HG03066 (cell line): ENCODE data around the gene EXO1.

ENCODE experiments used
- ATAC-seq: cut with Tn5 transposase; IDR thresholded peaks from one replicate; pipeline ENCODE4 v1.9.1; 2021; ENCODE audit warnings: low read depth; ENCODE audit not compliant: unreplicated experiment

The EXO1 gene

DNA sequence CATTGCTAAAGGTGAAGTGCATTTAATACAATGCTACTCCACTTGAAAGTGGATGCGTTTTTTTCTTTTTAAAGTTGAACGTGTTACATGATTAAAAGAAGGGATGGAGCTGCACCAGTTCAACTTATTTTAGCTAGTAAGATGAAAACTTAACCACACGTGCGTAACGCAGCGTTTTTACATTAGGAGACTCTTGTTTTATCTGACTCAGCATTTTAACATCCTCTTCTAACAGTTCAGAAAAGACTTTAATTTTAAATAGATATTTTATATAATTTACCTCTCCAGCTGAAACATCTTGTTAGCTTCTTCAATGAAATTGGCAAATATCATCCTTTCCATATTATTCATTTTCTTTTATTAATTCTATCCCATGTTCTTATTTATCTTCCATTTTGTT lies 33.4 kb downstream of the EXO1 start:
- no peak for ATAC-seq

DNA sequence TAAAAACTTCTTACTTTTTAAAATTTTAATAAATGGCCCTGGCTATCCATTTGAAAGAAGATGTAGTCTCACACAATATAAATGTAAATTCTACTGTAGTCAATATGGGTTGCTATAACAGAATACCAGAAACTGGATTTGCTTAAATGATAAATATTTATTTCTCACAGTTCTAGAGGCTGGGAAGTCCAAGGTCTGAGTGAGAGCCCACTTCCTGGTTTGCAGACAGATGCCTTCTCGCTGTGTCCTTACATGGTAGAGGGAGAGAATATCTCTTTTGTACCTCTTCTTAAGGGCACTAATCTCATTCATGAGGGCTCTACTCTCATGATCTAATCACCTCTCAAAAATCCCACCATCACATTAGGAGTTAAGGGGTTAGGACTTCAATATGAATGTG lies 35.2 kb downstream of the EXO1 start:
- ATAC-seq = no peak

DNA sequence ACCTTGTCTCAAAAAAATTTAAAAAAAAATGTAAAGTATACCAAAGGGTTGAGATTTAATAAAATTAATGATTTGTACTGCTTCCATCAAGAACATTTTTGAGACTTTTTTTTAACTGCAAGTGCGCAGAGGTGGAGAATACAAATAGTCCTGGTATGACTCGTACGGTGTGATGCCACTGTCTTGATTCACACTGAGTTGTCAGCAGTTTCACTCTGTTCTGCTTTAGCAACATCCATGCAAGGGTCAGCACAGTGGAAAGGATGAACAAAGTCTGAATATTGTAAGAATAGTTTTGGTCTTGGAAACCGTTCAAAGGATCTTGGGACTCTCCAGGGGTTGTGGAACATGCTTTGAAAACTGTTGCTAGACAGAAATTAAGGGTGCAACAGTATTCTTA lies 40.2 kb downstream of the EXO1 start:
- ATAC-seq = no peak

DNA sequence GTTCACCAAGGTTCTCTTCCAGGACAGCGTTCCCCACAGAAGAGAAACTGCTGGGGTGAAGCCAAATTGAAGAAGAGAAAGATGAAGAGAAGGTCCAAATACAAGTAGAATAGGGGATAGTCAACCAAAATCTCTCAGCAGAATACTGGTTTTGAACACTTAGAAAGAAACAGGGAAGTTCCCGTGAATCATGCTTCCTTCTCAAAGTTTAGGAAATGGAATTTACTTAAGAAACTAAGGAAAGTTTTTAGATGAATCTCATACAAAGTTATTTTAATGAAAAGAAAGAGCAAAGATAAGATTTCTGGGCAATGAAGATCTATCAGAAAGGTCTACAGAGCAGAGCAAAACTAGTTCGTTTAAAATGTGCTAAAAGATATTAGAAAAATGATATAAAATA lies 43.3 kb downstream of the EXO1 start:
- no peak for ATAC-seq

DNA sequence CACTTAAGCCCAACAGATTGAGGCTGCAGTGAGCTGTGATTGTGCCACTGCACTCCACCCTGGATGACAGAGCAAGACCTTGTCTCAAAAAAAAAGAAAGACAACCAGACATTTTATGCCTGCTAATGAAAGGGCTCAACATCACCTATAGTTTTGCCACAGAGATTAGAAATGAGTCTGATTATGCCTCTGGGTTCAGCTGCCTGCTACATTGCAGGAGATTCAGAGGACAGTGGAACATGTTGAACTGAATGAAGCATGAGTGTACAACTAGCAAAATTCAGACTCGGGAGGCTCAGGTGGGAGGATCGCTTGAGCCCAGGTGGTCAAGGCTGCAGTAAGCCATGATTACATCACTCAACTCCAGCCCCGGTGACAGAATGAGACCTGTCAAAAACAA lies 46.0 kb downstream of the EXO1 start:
- no peak for ATAC-seq

DNA sequence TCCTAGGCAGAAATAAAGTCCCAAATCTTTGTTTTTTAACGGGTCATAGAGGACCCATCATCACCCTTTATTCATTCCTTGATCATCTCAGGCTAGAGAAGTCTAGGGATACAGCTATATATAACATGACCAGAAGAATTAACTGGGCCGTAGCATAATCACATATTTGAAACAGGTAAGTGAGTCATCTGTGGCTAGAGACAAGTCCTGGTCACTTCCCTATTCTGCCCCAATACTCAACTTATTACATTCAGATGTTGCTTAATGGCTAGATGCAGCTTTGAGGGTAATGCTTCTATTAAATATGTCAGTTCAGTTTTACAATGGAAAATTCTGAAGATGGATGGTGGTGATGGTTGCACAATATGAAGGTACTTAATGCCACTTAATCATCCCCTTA lies 47.0 kb downstream of the EXO1 start:
- ATAC-seq = peak; percentile 74

DNA sequence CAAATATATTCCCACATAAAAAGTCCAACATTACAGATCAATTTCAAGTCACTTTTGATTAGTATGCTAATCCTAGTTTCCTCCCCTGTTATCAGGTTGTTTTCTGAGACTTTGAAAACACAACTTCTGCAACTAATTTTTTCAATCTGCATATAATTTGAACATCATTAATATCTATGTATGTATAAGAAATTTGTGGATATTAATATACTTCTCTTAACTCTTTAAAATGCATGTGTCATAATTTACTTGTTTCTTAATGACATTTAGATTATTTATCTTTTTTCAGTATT lies 48.6 kb downstream of the EXO1 start:
- ATAC-seq = no peak

DNA sequence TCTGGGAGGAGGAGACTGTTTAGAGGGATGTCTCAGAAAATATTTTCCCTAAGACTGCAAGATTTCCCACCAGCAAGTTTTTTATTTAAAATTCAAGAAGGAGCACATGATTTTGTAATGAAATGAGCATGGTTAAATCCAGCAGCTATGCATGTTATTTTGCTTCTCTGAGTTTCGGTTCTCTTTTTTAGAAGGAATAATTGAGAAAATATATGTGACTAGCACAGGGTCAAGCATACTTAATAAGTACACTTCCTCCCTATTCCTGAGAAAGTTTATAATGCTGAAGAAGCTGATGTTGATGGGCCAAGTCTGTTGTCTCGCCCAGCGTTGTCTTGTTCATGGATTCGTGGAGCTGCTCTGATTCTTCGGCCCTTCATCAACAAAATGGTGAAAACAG lies 51.2 kb downstream of the EXO1 start:
- no peak for ATAC-seq

DNA sequence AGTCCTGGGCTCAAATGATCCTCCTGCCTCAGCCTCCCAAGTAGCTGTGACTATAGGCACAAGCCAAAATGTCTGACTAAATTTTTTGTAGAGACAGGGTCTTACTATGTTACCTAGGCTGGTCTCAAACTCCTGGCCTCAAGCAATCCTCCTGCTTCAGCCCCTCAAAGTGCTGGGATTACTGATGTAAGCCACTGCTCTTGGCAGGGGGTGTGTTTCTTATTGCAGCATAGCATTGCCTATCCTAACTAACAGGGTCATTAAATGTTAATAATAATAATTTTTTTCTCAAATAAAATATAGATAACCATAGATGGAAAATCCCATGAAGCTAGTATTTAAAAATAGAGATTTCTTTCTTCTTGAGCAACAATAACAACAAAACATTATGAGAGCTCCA lies 52.4 kb downstream of the EXO1 start:
- ATAC-seq = no peak

DNA sequence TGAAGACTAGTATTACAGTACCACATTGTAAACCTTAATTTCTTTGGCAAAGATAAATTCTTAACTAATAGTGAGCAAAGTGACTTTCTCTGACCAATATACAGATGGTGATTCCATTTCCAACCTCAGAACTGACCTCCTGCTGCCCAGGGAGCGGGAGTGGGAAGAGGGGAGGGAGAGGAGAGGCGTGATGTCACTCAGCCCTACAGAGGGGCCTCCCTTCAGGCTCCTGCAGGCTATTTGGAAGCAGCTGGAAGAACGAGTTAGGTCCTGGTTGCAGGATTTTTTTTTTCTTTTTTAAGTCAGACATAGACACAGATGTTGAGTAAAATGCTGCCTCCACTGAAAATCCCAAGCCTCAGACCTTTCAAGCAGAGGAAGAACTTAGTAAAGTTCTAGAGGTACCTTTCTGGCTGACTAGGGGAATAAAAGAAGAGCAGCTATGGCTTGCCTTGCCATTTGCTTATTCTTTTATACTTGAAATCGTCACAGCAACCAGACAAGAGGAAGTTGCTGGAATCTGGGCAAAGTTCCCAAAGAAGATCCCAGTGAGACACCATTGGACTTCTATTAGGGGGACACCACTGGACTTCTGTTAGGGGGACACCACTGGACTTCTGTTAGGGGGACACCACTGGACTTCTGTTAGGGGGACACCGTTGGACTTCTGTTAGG lies 54.5 kb downstream of the EXO1 start:
- no peak for ATAC-seq

DNA sequence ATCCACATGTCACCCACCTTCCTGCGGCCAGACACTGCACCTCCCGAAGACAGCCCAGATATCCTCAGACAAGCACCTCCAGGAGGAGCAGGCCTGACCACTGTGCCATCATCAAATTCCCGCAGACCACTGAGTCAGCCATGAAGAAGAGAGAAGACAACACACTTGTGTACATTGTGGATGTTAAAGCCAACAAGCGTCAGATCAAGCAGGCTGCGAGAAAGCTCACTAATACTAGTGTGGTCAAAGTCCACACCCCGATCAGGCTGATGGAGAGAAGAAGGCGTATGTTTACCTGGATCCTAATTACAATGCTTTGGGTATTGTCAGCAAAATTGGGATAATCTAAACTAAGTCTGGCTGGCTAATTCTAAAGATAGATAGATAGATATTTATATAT lies 68.2 kb downstream of the EXO1 start:
- ATAC-seq = no peak

DNA sequence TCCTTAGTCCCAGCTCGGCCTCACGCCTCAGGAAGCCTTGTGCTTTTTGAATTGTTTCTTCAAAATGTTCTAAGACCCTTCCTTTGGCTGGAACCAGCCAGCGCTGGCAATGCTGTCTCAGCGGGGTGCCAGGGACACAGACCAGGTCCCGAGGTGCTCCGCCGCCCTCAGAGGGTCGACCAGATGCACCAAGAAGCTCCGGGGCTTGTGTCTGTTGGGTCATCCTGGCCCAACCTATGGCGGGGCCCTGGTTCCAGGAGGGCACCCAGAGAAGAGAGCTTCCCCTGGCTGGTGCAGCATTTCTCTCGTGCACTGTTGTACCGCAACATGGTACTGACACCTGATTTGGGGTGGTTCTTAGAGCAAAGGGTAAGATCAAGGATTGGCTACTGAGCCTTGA lies 69.5 kb downstream of the EXO1 start:
- ATAC-seq = no peak

DNA sequence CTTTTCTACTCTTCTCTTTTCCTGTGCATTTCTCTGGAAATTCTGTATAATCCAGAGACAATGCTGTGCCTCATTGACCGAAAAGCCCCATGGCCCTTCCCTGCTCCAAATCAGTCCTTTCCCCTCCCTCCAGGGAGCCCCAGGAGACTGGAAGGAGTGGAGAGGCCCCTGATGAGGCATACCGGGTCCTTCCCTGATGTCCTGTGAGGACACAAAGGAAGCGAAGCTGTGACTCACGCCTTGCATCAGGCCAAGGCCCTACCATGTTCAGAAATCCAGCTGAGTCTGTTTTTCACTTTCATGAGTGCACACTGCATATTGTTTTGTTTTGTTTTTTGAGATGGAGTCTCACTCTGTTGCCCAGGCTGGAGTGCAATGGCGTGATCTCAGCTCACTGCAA lies 70.9 kb downstream of the EXO1 start:
- ATAC-seq = no peak

DNA sequence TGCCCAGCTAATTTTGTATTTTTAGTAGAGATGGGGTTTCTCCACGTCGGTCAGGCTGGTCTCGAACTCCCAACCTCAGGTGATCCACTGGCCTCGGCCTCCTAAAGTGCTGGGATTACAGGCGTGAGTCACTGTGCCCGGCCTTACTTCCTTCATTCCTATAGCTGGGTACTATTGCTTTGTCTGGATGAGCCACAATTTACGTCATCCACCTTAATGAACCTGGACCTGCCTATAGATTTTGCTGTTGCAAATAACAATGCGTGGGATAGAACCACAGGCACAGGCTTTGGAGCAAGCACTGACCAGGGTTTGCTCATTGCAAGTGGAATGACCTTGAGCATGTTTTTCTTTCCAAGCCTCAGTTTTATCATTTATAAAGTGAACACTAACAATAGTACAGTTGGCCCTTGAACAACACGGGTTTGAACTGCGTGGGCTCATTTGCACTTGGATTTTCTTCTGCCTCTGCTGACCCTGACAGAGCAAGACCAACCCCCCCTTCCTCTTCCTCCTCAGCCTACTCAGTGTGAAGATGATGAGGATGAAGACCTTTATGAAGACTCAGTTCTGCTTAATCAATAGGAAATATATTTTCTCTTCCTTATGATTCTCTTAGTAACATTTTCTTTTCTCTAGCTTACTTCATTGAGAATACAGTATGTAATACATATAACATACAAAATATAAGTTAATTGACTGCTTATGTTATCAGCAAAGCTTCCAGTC lies 76.2 kb downstream of the EXO1 start:
- no peak for ATAC-seq

DNA sequence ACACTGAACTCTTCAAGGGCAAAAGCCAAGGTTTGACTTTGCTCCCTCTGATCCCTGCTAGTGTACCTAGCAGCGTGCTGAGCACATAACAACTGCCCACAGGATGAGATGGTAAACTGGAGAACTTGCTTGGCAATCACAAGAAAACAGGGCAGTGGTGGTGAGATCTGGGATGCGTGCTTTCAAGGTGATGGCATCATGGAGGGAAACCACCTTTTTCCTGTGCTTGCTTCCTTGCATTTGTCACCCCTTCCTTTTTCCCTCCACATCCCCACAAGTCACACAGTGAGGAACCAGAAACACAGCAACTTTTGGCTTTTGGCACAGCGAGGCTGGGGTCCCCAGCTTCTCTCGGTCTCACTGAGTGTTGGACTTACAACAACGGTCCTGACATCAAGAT lies 78.1 kb downstream of the EXO1 start:
- ATAC-seq = no peak

DNA sequence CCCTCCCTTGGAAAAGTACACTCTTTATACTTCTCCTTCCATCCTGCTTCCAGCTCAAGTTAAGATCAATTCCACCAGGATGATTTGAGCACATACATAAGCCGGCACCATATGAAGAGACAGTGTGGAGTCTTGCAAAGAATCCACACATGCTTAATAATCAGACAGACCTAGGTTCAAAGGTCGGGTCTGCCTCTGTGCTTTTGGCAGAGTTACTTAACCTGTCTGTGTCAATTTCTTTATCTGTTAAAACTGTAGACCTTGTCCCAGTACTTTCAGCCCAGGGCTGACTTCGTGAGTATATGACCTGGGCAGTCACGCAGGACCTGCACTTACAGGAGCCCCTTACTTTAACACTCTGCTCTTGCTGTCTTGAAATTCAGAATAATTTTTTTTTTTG lies 79.3 kb downstream of the EXO1 start:
- no peak for ATAC-seq

DNA sequence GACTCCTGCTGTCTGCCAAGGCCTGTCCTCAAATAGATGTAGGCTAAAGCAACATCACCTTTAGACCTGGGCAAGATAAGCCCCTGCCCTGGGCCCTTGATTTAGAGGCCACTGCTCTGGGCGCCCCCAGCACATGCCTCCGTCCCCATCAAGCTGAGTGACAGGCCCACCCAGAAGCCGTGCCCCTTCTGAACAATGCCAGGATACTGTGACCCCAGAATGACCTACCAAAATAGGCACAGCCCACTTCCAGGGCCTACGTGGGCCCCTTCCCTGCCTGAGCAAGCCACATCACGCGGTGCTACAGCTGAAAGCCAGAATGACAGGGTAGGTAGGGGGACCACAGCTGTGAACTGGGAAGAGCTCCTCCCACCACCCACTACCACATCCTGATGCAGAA lies 84.8 kb downstream of the EXO1 start:
- no peak for ATAC-seq

DNA sequence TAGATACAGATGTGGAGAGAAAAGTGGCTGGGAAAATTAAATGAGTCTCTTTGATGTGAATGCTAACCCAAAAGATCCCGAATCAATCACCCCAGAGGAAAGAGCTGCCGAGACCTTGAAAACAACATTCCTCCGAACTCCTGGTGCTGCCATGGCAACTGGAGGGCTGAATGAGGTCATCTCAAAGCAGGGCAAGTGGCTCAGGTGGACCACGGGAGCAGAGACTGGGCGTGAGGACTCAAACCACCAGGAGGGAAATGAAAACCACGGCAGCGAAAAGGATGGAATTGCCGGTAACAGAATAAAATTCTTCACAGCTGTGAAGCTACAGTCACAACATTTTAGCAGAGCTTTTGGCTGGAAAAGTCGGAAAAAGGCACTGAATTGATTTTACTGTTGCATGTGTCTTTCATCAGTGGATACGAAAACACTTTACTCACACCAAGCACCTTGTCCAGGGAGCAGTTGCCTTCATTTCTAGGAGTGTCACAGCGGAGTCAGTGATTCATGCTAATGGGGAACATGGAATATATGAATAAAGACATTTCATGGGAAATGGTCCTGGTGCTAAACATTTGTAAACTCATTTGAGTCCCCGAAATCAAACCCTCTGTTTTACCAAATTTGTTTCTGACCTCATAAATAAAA lies 86.3 kb downstream of the EXO1 start:
- ATAC-seq = no peak

DNA sequence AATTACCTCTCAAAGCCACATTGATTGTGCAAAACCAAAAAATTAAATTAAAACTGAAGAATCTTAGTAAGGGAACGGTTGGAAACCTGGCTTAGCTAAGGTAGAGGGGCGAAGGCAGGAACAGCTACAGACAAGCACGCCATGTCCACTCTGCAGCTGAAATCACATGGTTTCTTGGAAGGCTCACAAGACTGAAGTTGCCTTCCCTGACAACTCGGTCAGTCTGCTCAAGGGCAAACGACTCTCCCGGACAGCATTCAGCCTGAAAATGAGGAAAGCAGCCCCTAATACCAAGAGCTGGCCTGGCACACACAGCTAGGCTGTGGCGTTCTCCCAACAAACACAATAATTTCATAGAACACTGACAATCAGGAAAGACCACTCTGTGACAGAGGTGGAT lies 86.9 kb downstream of the EXO1 start:
- no peak for ATAC-seq
